Thyroid gland (tissue), 4 donors: ENCODE data around the gene FZD2.

Source experiments
- POLR2A ChIP-seq, 2 donors: fragments of 450-650 bp; IDR thresholded peaks; one replicate each; pipeline ENCODE4 v1.6.1; 2017; ENCODE audit warnings: antibody characterized with exemption in 2 of 2, mild to moderate bottlenecking in 2 of 2, moderate library complexity in 1 of 2
- TF ChIP-seq, protein P1 (sequence below), 6 experiments: fragments of 200-600 bp in 3 of 6; fragments of 450-650 bp in 3 of 6; sonication (generic) in 3 of 6; IDR thresholded peaks; one replicate each; pipeline ENCODE4 v1.5.1; 2016 to 2019; ENCODE audit warnings: antibody characterized with exemption in 6 of 6, mild to moderate bottlenecking in 2 of 6, inconsistent platforms in 1 of 6, moderate library complexity in 1 of 6

DNA sequence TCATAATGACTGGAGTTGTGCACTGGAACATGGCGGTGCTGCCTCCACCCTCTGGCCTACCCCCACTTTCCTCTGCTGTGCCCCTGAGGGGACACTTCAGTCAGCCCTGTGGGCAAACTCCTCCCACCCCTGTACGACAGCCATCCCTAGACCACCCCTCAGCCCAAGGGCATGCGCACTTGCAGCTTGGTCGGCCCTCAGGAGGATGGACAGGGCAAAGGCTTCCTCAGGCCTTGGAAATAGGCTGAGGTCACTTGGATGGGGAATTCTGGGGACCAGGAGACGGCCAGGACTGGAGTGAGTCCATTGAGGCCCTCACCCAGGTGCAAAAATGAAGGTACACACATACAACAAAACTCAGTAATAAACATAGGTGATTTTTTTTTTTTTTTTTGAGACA is 41.0 kb downstream of the FZD2 start:
- TF ChIP-seq, protein P1, sequence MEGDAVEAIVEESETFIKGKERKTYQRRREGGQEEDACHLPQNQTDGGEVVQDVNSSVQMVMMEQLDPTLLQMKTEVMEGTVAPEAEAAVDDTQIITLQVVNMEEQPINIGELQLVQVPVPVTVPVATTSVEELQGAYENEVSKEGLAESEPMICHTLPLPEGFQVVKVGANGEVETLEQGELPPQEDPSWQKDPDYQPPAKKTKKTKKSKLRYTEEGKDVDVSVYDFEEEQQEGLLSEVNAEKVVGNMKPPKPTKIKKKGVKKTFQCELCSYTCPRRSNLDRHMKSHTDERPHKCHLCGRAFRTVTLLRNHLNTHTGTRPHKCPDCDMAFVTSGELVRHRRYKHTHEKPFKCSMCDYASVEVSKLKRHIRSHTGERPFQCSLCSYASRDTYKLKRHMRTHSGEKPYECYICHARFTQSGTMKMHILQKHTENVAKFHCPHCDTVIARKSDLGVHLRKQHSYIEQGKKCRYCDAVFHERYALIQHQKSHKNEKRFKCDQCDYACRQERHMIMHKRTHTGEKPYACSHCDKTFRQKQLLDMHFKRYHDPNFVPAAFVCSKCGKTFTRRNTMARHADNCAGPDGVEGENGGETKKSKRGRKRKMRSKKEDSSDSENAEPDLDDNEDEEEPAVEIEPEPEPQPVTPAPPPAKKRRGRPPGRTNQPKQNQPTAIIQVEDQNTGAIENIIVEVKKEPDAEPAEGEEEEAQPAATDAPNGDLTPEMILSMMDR (IDR thresholded peaks at IDR 0.05) = no peak
- TF ChIP-seq POLR2A (IDR thresholded peaks at IDR 0.05) = no peak
